HEK293 (cell line): Measurements from ENCODE around the gene CMIP.

Experiments
- CTCF ChIA-PET: fragments of 350-600 bp; formaldehyde crosslinking; extraction: SDS; loops from one replicate; lab custom pipeline; 2021; ENCODE audit warnings: antibody characterized with exemption; lab: Yijun Ruan, JAX
- POLR2A ChIA-PET: fragments of 300-600 bp; formaldehyde crosslinking; extraction: SDS; loops from one replicate; lab custom pipeline; 2020; ENCODE audit warnings: antibody characterized with exemption, inconsistent platforms; lab: Yijun Ruan, JAX
- H3K27ac ChIP-seq: fragments of 200-500 bp; sonication (Bioruptor generic); 2 replicates; pipeline ENCODE4 v1.5.1; 2014; ENCODE audit warnings: low read depth, low read length, control low read depth, inconsistent platforms; ENCODE audit errors: extremely low read depth
- H3K36me3 ChIP-seq, 2 experiments: fragments of 200-500 bp in 1 of 2; sonication (Bioruptor generic) in 1 of 2; 1 replicate in 1 of 2; 2 replicates in 1 of 2; pipeline ENCODE4 v1.5.1; 2014 to 2017; ENCODE audit warnings: inconsistent platforms in 2 of 2, low read length in 2 of 2; ENCODE audit not compliant: control insufficient read depth in 2 of 2, insufficient read depth in 1 of 2
- H3K4me1 ChIP-seq: fragments of 200-500 bp; sonication (Bioruptor generic); 2 replicates; pipeline ENCODE4 v1.5.1; 2014; ENCODE audit warnings: mild to moderate bottlenecking, low read length, inconsistent platforms; ENCODE audit not compliant: control insufficient read depth, insufficient read depth
- H3K4me3 ChIP-seq: 2 replicates; pipeline ENCODE4 v1.5.1; 2011; ENCODE audit warnings: low read depth, mild to moderate bottlenecking, control low read depth, low read length, moderate library complexity
- H3K9me3 ChIP-seq: fragments of 200-500 bp; sonication (Bioruptor generic); 2 replicates; pipeline ENCODE4 v1.5.1; 2014; ENCODE audit warnings: low read depth, low read length, inconsistent platforms; ENCODE audit not compliant: control insufficient read depth, insufficient read depth
- GLI2 ChIP-seq: fragments of 450-650 bp; formaldehyde crosslinking; IDR thresholded peaks from 2 replicates; pipeline ENCODE4; 2017; ENCODE audit warnings: missing biosample characterization, missing genetic modification characterization, low read depth, borderline replicate concordance
- GLI4 ChIP-seq: fragments of 450-650 bp; formaldehyde crosslinking; IDR thresholded peaks from 2 replicates; pipeline ENCODE4 v1.5.1; 2016; ENCODE audit warnings: missing biosample characterization, missing genetic modification characterization
- KLF1 ChIP-seq: fragments of 450-650 bp; formaldehyde crosslinking; IDR thresholded peaks from 2 replicates; pipeline ENCODE4 v1.5.1; 2016; ENCODE audit warnings: missing biosample characterization, missing genetic modification characterization
- RBAK ChIP-seq: fragments of 450-650 bp; formaldehyde crosslinking; IDR thresholded peaks from 2 replicates; pipeline ENCODE4 v1.5.1; 2016; ENCODE audit warnings: missing biosample characterization, missing genetic modification characterization
- SCRT2 ChIP-seq: fragments of 450-650 bp; formaldehyde crosslinking; IDR thresholded peaks from 2 replicates; pipeline ENCODE4 v1.5.1; 2016; ENCODE audit warnings: missing biosample characterization, missing genetic modification characterization
- TCF7L2 ChIP-seq: IDR thresholded peaks from 2 replicates; pipeline ENCODE4 v1.6.1; 2011; ENCODE audit warnings: low read depth, mild to moderate bottlenecking, inconsistent platforms, low read length, moderate library complexity, borderline replicate concordance
- ZBTB21 ChIP-seq: fragments of 450-650 bp; formaldehyde crosslinking; IDR thresholded peaks from 2 replicates; pipeline ENCODE4 v1.5.1; 2017; ENCODE audit warnings: missing biosample characterization, missing genetic modification characterization
- ZNF138 ChIP-seq: fragments of 450-650 bp; formaldehyde crosslinking; IDR thresholded peaks from 2 replicates; pipeline ENCODE4 v1.5.1; 2016; ENCODE audit warnings: missing biosample characterization, missing genetic modification characterization, borderline replicate concordance
- ZNF433 ChIP-seq: fragments of 450-650 bp; formaldehyde crosslinking; IDR thresholded peaks from 2 replicates; pipeline ENCODE4 v1.5.1; 2016; ENCODE audit warnings: missing biosample characterization, missing genetic modification characterization, low read depth
- ZNF514 ChIP-seq: fragments of 450-650 bp; formaldehyde crosslinking; IDR thresholded peaks from 2 replicates; pipeline ENCODE4 v1.5.1; 2016; ENCODE audit warnings: missing biosample characterization, missing genetic modification characterization
- ZNF529 ChIP-seq: fragments of 450-650 bp; formaldehyde crosslinking; IDR thresholded peaks from 2 replicates; pipeline ENCODE4 v1.5.1; 2017; ENCODE audit warnings: missing genetic modification characterization, missing biosample characterization; ENCODE audit not compliant: insufficient replicate concordance
- ZNF555 ChIP-seq: fragments of 450-650 bp; formaldehyde crosslinking; conservative IDR thresholded peaks from 2 replicates; pipeline ENCODE4 v1.5.1; 2017; ENCODE audit warnings: missing biosample characterization, mild to moderate bottlenecking, missing genetic modification characterization, inconsistent platforms
- ZNF560 ChIP-seq: fragments of 450-650 bp; formaldehyde crosslinking; IDR thresholded peaks from 2 replicates; pipeline ENCODE4 v1.5.1; 2017; ENCODE audit warnings: missing biosample characterization, missing genetic modification characterization, borderline replicate concordance
- ZNF600 ChIP-seq: fragments of 450-650 bp; formaldehyde crosslinking; IDR thresholded peaks from 2 replicates; pipeline ENCODE4 v1.5.1; 2016; ENCODE audit warnings: missing biosample characterization, missing genetic modification characterization
- TF ChIP-seq, protein P1 (sequence below): fragments of 450-650 bp; formaldehyde crosslinking; IDR thresholded peaks from 2 replicates; pipeline ENCODE4 v1.5.1; 2016; ENCODE audit warnings: missing biosample characterization, missing genetic modification characterization

Gene CMIP

DNA sequence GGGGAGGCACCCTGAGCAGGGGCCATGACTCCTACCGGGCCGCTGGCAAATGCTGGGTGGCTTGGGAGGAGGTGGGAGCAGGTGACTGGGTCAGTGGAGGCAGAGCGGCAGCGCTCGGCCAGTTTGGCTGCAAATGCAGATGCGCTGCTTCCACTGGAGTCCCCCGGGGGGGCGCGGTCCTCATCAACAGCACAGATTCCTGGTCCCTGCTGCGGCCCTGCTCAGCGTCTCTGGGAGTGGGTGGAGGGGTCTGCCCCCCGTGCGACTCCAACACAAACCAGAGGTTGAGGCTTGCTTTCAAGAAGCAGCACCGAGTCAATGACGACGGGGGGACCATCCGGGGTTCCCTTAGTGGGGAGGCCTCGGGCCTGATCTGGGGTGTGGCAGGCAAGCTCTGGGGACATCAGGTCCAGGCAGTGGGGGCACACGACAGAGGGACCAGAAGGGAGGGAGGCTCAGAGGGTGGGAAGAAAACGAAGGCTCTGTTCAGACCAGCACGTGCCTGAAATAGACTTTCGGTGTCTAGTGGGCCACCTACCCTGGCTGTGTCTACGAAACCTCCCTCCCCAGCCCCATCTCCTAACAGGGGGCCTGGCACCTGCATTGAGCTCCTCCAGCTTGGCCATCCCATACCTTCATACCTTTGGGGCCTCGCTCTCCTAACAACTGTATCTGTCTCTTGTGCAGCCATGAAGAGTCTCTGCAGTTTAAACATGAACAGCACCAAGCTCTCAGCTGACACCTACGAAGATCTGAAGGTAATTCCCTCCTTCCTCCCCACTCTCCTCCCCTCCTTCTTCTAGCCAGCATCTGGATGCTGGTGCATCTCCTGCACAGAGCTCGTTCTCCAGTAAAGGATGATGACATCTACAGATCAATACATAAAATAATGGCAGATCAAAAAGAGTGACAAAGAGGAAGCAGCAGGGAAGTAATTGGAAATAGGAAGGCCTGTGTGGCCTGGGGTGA lies 262.0 kb downstream of the CMIP start:
- no peak overlapping the region for H3K4me3 ChIP-seq
- H3K9me3 ChIP-seq = no peaks in the 10 kb centered on the region
- H3K27ac ChIP-seq = no peak overlapping the region
- peaks cover 5% of the 10 kb centered on the region; the same call in 1 of the 2 replicates for H3K4me1 ChIP-seq
- POLR2A ChIA-PET = no interaction called here
- H3K36me3 ChIP-seq = peaks cover 0 to 61% of the 10 kb centered on the region in 2 experiments; a peak in 1 of 3 replicates
- TF ChIP-seq ZNF433 (tag by site-specific recombination) = no peak
- TF ChIP-seq TCF7L2 = no peak
- TF ChIP-seq ZNF138 (tag by site-specific recombination) = no peak
- TF ChIP-seq KLF1 = no peak
- no peak for TF ChIP-seq GLI2 (tag by site-specific recombination)
- no peak for TF ChIP-seq GLI4 (tag by site-specific recombination)
- no peak for TF ChIP-seq SCRT2
- no peak for TF ChIP-seq ZNF555
- no peak for TF ChIP-seq ZNF529 (tag by site-specific recombination)
- TF ChIP-seq ZBTB21 (tag by site-specific recombination) = no peak
- TF ChIP-seq RBAK (tag by site-specific recombination) = no peak
- TF ChIP-seq, protein P1, sequence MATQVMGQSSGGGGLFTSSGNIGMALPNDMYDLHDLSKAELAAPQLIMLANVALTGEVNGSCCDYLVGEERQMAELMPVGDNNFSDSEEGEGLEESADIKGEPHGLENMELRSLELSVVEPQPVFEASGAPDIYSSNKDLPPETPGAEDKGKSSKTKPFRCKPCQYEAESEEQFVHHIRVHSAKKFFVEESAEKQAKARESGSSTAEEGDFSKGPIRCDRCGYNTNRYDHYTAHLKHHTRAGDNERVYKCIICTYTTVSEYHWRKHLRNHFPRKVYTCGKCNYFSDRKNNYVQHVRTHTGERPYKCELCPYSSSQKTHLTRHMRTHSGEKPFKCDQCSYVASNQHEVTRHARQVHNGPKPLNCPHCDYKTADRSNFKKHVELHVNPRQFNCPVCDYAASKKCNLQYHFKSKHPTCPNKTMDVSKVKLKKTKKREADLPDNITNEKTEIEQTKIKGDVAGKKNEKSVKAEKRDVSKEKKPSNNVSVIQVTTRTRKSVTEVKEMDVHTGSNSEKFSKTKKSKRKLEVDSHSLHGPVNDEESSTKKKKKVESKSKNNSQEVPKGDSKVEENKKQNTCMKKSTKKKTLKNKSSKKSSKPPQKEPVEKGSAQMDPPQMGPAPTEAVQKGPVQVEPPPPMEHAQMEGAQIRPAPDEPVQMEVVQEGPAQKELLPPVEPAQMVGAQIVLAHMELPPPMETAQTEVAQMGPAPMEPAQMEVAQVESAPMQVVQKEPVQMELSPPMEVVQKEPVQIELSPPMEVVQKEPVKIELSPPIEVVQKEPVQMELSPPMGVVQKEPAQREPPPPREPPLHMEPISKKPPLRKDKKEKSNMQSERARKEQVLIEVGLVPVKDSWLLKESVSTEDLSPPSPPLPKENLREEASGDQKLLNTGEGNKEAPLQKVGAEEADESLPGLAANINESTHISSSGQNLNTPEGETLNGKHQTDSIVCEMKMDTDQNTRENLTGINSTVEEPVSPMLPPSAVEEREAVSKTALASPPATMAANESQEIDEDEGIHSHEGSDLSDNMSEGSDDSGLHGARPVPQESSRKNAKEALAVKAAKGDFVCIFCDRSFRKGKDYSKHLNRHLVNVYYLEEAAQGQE (tag by site-specific recombination) = no peak
- CTCF ChIA-PET = interaction anchor here (0.6 kb wide), 2 partner anchors 20 to 490 kb away, joined by 3 read pairs; no protein-coding TSS in a partner anchor

DNA sequence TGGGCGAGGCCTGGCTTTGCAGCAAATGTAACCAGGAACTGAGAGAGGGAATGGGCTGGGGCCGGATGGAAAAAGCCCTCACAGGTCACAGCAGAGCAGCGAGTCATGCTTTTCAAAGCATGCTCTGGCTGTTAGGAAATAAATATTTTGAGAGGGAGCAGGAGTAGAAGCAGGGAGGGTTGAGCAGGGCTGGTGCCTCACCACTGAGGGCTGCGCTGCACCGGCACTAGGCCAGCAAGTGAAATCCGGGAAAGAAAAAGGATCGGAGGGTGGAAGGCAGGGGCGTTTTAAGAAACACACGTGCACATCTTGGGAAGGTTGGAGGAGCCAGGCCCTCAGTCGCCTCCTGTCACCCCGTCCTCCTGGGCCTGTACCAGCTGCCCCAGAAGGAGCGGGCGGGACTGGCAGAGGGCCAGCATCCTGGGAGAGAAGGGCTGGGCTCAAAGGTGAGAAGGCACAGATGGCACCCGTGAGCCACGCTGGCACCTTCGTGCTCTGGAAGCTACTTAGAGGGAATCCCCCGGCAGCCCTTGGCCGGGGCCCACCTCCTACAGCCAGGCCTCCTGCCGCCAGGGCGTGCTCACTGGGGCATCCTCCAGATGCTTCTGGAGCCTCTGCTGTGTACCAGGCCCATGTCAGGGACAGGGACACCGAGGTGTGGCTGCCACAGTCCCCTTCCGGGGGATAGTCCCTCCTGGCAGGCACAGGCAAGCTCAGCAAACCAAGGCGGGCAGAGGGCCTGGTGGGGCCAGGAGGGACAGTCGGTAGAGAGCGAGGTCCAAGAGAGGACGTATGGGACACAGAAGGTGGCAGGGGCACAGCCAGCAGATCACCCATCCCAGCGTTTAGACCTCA lies 263.0 kb downstream of the CMIP start:
- CTCF ChIA-PET = interaction anchor here (0.6 to 0.9 kb wide), 4 partner anchors 16 to 498 kb away, joined by 3 to 4 read pairs (median 3); no protein-coding TSS in a partner anchor
- POLR2A ChIA-PET = no interaction called here
- TF ChIP-seq ZNF514 (tag by site-specific recombination) (no peak), ZNF560 (tag by site-specific recombination) (no peak), ZNF600 (peak; percentile 29; the same call in 1 of the 2 replicates)
- Histone ChIP-seq H3K27ac (no peak overlapping the region), H3K9me3 (no peaks in the 10 kb centered on the region), H3K36me3 (peaks cover 0 to 50% of the 10 kb centered on the region in 2 experiments; a peak in 1 of 3 replicates), H3K4me1 (peaks cover 5% of the 10 kb centered on the region; the same call in 1 of the 2 replicates), H3K4me3 (no peak overlapping the region)
